Measurements from ENCODE around the gene SLC29A3.

The SLC29A3 gene

DNA sequence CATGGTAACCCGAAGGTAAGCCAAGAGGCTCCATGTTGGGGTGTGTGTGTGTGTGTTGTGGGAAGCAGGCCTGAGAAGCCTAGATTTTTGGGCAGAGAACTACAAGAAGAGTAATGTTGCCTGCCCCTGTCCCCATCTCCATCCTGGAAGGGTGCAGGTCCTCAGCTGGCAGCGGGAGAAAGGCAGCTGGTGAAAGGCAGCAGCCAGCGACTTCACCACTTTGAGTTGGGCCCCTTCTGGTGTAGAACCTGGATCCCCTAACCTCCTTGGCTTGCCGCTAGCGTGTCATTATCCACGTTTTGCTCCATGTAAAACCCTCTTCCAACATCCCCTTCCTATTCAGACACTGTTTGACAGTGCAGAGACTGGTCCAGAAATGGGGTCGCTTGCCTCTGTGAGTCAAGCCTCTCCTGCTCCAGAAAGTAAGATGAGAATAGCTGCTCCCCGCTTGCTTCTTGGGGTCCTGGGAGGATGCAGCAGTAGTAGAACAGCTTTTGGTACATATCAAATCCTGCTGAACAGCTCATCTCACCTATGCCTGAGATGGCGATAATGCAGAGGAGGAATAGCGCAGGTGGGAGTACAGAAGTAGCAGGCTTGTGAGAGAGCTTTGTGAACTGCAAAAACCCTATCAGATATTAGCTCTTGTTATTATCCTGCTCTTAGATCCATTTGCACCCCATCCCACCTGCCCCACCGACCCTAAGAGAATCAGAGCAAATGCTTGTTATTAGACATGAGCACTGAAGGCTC, 55.6 kb downstream of the SLC29A3 start:
- no peak for DNase-seq

DNA sequence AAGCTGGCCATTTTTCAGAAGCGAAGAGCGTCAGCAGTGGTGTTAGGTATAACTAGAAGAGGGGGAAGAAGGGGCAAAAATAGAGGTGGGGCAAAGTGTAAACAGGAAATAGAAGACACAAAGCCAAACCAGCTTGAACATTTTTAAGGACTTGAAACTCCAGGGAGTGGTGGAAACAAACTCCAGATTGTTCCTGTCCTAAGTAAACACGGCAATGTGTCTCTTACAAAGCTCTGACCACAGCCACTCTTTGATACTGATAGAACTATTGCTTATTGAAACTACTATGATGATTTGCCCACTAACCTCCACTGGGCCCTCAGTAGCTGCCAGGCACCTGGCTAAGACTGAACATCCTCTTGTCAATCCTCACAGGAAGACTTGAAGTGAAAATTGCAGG, 56.9 kb downstream of the SLC29A3 start:
- no peak for DNase-seq

DNA sequence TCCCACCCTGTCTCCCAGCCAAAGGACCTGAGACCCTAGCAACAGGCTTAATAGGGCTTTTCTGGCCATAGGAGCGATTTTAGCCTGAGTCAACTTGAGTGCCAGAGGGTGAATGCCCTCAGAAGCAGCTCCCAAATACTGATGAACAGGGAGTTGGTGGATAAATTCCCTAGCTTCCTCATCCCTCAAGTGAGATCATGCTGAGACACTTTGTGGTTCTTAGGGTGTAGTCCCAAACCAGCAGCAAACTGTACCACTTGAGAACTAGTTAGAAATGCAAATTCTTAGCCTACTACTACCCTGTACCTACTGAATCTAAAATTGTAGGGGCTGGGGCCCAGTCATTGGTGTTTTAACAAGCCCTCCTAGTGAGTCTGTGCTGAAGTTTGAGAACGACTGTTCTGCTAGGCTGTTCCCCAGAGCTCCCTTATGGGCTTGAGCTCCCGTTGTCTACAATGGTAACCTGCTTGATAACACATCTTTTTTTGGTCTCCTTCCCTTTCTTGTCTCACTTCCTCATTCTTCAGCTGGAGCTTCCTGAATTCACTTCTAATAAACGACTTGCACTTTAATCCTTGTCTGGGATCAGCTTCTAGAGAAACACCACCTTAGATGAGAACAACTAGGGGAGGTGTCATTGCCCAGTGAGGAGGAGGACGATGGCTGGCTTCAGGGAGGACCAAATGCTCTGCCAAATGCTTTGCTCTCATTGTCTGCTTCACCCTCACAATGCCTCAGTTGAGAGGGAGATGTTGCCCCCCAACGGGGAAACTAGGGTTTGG, 59.5 kb downstream of the SLC29A3 start:
- DNase-seq = no peak

DNA sequence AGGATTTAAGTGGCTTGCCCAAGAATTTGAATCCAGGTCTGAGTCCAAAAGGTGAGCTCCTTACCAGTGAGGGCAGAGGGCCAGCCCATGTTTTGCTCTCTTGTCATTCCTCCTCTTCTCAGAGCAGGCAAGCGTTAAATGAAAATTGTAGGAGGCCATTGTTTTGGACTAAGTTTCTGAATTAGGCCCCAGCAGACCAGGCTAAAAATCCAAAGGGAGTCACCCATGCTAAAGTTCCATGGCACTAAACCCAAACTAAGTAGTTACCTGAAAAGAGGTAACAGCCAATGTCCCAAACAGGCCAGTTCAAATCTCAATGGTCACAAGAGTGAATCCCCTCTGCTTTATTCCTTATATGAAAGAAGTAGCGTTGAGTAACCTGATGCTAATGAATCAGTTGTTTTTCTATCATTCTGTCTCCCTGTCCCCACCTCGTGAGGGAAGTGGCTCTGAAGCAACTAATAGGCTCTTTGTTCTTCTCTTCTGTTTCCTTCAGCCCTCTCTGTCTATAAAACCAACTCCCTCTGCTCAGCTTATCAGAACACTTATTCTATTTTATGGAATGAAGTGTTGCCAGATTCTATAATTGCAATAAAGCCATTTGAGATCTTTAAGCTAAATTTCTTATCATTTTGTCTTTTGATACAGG, 60.2 kb downstream of the SLC29A3 start:
- no peak for DNase-seq

DNA sequence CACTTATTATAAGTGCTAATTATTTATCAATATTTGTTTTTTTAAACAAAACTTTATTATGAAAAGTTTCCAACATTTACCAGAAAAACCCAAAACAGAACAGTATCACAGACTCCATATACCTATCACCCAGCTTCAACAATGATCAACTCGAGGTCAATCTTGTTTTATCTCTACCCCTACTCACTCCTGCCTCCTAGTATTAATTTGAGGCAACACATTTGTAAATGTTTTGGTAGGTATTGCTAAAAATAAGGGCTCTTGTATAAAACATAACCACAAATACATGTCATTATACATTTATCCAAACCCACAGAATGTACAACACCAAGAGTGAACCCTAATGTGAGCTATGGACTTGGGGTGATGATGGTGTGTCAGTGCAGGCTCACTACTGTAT, 61.8 kb downstream of the SLC29A3 start:
- no peak for DNase-seq

DNA sequence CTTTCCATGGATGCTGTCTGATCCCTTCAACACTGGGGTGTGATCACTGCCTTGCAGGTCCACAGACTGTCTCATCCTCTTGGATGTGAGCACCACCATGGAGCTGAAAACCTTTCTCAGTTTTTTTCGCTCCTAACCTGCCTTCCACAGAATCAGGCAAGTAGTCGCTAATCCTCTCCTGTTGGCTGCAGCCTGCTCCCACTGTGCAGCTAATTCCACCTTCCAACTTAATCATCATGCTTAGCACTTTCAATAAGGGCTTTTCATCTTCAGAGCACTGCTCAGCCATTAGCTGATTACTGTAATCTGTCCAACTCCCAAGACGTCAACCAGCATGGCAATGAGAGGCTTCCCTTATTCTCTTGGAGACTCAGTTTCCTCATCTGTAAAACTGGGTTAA, 62.6 kb downstream of the SLC29A3 start:
- no peak for DNase-seq

DNA sequence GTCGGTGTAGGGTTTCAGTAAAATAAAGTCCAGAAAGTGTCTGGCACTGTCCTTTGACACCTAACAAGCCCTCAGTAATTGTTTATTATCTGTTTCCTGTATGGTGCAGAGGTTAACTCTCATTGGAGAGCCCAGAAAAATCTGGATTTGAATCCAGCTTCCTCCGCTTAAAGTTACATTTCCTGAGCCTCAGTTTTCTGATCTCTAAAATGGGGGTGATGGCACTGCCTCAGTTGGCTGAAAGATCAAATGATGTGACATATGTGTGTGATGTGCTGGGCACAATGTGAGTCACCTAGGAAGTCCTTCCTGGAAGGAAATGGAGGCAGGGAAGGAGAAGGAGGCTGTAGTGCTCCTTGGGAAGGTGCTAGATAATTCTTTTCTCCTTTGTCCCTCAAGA, 63.0 kb downstream of the SLC29A3 start:
- DNase-seq = no peak

DNA sequence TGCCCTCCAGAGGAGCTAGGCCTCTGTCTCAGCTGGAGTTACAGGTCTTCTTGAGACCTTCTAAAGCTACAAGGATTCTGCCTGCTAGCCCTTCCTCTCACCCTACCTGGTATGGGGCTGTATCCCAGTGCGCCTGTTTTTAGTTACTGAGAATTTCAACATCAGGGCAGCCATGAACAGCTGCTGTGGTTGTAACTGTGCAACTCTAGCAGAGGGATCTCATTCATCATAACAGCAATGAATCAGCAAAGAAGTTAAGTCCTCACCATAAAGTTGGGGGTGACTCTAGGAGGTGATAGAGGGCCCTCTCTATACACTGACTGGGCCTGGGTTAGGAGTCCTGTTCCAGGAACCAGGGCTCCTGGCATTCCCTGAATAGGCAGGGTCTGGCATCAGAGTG, 63.7 kb downstream of the SLC29A3 start:
- no peak for DNase-seq

DNA sequence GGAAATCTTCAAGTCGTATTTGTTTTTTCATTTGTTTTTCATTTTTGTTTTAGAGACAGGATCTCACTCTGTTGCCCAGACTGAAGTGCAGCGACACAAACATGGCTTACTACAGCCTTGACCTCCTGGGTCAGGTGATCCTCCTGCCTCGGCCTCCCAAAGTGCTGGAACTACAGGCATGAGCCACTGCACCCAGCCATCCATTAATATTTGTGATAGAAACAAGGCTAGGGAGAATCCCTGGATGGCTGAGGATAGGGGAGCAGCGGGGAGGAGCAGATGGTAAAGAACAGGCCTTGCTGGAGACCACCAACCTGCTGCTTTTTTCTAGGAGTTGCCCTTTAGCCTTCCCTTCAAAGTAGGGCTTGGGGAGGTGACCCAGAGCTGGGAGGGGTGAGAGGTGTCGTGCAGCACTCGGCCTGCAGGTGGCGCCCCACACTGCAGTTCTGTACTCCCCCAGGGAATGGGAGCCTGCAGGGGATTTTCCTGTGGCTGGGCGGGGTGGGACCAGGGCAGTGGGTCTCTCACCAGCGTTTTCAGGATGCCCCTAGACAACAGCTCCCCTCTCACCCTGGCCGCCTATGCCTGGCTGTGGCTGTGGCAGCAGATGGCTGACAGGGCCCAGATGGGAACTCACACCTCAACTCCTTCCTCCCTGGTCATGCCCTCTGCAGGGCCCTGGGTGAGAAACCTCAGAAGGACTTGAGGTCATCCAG, 65.1 kb downstream of the SLC29A3 start:
- DNase-seq = peak; percentile 68

DNA sequence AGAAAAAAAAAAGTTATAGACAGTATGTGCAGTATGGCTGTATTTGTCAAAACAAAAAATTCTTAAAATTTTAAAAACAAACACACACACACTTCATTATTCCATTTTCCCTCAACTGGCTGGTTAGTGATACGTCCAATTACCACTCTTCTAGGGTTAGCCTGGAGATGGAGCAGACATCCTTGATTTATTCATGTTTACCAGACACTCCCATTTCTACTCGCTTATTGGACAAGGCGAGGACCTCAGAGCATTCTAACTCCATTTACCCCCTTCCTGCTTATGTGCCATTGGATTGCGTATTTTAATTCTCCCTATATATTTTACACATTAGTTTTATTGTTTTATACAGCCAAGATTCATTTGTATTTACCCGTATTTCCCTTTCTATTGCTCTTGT, 69.1 kb downstream of the SLC29A3 start:
- no peak for DNase-seq

DNA sequence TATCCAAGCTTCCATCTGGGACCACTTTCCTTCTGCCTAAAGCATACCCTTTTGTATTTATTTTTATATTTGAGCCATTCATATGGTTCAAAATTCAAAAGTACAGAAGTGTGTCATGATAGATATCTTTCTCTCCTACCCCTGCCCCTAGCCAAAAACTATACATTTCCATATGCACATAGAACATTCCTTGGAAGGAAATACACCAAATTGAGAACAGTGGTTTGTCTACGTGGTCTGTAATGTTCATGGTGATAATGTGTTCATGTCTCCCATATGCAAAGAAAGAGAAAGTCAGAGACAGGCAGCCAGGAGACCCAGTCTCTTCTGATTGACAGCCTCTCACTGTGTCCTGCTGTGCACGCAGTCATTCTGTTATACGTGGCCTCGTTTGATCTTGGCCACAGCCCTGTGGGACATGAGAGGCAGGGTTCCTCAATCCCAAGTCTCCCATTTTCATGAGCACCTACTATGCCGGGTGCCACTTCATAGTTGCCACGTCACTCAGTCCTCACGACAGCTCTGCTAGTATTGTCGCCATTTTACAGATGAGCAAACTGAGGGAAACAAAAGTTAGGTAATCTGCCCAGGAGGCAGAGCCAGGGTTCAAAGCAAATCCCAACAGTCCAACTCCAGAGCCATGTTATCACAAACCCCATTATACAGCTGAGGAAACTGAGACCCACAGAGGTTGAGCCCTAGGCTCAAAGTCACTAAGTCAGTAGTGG, 69.7 kb downstream of the SLC29A3 start:
- DNase-seq = no peak

DNA sequence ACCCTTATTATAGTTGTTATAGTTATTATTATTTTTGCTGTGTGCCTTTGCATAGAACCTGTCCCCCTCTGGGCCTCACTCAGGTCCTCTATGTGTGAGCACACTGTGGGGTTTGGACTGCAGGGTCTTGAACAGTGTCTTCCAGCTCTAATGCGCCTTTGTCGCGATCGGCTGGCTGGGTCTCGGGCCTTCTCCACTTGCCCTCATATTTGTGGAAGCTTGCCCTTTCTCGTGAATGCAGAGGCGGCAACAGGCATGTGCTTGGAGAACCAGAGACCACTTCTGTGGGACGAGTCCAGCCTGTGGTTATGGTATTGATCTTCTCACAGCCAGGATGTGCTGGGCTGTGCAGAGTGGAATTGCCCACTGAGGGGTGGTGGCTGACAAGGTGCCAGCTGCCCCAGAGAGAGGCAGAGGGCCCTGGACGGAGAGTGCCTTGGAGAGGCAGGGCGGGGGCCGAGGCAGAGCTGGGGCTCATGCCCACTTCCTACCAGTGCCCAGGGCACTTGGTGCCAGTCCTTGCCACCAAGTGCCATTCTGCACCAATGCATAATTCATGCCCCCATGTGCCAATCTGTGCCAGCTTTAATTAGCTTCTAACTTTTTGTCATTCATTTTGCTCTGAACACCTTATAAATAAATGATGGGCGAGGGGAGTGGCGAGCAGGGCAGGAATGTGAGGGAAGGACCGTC, 70.9 kb downstream of the SLC29A3 start:
- DNase-seq = no peak

DNA sequence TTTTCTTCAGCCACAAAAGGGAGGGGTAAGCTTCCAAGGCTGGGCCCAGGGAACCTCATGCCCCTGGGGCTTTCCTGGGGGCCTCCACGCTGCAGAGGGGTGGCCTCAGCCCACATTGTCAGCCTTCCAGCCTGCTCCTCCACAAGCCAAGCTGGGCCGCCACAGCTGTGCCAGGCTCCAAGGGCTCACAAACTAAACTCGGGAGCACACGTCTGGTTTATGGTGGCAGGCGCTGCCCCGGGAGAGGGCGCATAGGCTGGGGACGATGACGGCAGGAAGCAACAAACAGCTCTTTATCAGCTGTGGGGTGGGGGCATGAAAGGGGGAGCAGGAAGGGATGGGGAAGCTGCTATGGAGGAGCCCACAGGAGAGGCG, 71.4 kb downstream of the SLC29A3 start:
- no peak for DNase-seq

DNA sequence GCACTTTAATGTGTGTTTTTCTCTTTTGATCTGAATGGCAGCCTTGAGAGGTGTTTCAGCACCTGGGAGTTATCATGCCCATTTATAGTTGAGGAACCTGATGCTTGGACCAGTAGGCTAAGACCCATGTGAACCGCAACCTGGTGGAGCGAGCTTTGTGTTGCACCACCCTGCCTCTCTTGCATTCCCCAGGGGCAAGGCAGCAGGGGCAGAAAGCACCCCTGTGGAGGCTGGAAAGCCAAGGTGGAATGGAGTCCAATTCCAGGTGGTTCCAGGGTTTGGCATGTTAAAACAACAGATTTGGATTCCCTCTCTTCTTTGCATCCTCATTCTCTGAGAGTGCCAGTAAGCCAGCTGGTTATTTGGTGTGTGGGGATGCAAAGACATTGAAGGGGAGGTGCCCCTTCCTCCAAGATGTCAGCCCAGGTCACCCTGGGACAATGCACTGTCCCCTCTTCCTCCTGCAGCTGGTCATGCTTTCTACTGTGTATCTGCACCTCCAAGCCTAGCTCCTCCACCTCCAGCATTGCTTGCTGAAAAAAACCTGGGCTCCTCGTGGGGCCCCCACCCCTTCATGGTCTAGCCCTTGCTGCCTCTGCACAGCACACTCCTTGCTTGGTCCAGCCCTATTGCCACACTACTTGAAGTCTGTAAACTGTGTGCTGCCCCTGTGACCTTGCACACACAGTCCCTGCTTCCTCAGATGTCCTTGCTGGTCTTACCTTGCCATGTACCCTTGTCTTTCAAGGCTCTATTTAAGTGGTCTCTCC, 72.0 kb downstream of the SLC29A3 start:
- DNase-seq = no peak

DNA sequence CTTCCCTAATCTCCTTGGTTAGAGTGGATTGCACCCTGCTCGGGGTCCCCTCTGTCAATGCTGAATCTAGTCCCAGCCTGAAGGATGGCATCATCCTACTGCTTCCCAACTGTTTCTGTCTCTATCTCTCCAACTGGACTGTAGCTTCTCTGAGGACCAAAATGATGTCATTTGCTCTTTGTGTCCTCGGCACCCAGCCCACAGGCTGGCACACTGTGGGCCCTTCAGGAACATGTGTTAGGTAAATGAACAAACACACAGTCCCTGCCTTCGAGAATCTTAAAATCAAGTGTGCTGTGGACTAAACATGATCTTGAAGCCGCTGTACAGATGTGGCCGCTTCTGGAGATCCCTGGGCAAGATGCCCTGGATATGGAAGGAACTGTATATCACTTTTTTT, 72.6 kb downstream of the SLC29A3 start:
- no peak for DNase-seq

DNA sequence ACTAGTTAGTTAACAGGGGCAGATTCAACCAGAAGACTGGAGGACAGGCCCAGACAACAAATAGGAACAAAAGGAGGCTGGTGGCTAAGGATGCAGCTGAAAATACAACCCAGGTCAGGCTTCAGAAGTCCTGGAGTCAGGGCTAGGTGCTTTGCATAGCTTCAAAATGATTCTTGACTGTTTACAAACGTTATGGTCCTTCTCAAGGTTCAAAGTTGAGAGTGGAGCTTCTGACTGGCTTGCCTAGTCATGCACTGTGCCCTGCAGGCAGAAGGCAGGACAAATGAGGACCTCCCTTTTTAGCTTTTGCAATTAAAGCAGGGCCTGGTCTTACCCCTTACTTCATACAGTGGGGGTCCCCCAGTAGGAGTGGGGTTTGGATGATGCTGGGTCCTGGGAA, 73.2 kb downstream of the SLC29A3 start:
- no peak for DNase-seq

DNA sequence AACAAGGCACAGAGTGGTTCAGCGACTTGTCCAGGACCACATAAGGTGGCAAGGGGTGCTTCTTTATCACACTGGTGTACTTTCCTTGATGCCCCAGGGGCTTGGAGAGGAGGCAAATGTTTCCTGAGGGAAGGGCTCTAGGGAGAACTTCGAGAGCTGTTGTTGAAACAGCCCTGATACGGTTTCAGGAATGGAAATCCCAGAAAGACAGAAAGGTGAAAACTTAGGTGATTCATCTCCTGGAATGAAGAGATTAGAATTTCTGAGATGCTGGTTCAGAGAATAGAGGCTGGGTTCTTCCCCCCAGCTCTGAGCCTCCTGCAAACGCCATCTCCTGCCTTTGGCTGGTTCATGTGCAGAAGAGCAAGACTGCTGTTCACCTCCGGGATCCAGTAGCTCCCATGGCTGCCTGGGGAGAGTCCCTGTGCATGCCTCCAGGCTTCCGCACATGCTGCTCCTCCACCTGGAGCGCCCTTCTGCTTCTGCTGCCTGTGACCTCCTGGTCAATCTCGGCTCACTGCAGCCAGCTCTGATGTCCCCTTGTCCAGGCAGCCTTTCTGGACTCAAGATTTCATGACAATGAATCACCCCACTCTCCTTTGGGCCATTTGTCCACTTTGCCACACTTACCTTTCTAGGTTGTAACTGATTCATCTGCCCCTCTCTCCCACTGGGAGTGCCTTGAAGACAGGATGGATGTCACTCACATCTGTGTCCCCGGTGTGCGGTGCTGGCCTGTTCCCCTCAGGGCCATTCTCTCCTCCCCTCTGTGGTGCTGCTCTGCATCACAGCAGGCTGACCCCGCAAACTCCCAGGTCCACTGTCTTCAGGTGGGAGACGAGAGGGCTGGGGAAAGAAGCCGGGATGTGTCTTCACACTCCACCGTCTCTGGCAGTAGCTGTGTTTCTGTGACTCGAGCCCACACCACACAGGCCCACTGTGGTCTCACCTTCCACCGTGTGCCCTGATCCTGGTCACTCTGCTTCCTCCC, 74.0 kb downstream of the SLC29A3 start:
- DNase-seq = no peak

DNA sequence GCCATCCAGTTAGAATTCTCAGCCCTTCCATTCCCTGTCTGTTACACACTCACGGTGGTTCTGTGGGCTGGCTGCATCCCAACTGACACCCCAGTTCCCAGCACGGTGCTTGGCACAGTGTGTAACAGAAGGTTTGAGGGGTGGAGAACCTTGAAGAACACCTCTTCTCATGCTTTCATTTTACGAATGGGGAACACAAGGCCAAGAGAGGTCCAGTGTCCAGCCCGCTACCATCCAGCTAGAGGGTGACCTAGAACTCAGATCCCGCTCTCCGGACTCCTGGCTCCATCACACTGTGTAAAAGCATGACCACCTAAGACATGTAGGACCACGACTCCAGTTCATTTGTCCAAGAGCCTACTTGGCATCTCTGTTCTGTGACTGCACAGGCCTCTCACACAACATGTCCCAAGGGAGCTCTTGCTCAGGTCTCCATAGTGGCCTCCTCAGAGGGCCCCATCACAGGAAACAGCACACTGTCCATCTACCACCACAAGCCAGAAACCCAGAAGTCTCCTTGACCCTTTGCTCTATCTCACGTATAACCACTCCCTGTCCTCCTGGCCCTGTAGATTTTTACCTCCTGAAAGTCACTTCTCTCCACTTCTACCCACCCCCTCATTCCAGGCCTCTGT, 74.9 kb downstream of the SLC29A3 start:
- DNase-seq = no peak

DNA sequence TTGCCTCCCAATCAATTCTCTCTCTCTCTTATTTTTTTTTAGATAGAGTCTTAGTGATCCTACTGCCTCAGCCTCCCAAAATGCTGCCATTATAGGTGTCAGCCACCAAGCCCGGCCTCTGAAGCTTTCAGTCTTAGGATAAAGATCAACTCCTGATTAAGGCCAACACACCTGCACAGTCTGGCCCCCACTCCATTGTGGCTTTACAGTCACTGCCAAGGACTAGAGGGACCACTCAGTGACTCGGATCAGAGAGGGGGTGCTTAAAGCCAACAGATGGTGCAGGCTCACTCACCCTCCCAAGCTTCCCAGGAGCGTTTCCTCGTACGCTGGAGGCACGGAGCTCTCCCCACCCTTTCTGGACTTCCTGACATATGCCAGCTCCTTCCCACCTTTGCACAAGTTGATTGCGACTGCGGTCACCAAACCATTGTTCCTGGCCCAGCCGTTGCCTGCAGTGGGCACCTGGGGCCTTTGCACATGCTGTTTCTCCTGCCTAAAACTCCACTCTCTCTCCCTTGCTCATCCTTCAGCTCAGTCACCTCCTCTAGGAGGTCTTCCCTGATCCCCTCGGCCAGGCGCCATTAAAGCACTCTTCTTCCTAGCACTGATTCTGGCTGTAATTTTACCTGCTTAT, 76.0 kb downstream of the SLC29A3 start:
- DNase-seq = no peak
